CD4-positive, alpha-beta T cell (primary cell): ENCODE results near the gene THG1L. TPM values are rescaled to one million over a fixed set of nuclear protein-coding genes. Genes with fewer than 3 reads are reported as not detected.
A peak's percentile ranks its signal among the peaks of the same experiment; 100 is the strongest.

Experiments used
- ATAC-seq: fragments of 200-7000 bp; cut with Tn5 transposase; one replicate; pipeline ENCODE4 v1.10.0; 2022; ENCODE audit warnings: mild to moderate bottlenecking; ENCODE audit not compliant: poor library complexity
- CTCF ChIA-PET: fragments of 350-600 bp; sonication (Branson Sonifier 250); formaldehyde crosslinking; loops from one replicate; lab custom pipeline; 2021; ENCODE audit warnings: antibody characterized with exemption, inconsistent platforms; lab: Charles Lee
- POLR2A ChIA-PET: fragments of 350-600 bp; sonication (Branson Sonifier 250); formaldehyde crosslinking; loops from one replicate; lab custom pipeline; 2021; ENCODE audit warnings: antibody characterized with exemption, inconsistent platforms; lab: Charles Lee
- DNase-seq, 14 experiments: peaks; one replicate each; pipeline ENCODE4 v3.0.0-alpha.2; 2013 to 2020; ENCODE audit warnings: mixed read lengths in 2 of 14
- H3K27ac ChIP-seq, 2 donors: one replicate each; pipeline versions ENCODE4 v1.5.1 to v1.7.0; 2013; ENCODE audit warnings: low read length in 2 of 2, low read depth in 1 of 2, mild to moderate bottlenecking in 1 of 2
- H3K27me3 ChIP-seq, 2 experiments: 1 replicate in 1 of 2; 2 replicates in 1 of 2; pipeline versions ENCODE4 v1.6.1 to v1.7.0; 2013; ENCODE audit warnings: low read length in 2 of 2, control low read depth in 1 of 2, mild to moderate bottlenecking in 1 of 2, moderate library complexity in 1 of 2; ENCODE audit not compliant: insufficient read depth in 2 of 2, control insufficient read depth in 1 of 2
- H3K36me3 ChIP-seq: one replicate; pipeline ENCODE4 v1.6.1; 2013; ENCODE audit warnings: low read length, control low read depth; ENCODE audit not compliant: insufficient read depth
- H3K4me1 ChIP-seq: one replicate; pipeline ENCODE4 v1.6.1; 2013; ENCODE audit warnings: low read length, control low read depth; ENCODE audit not compliant: insufficient read depth
- H3K4me3 ChIP-seq: one replicate; pipeline ENCODE4 v1.5.1; 2013; ENCODE audit warnings: mild to moderate bottlenecking, low read length, moderate library complexity
- H3K9me3 ChIP-seq, 2 experiments: 1 replicate in 1 of 2; 2 replicates in 1 of 2; pipeline versions ENCODE4 v1.6.1 to v1.7.0; 2013; ENCODE audit warnings: low read length in 2 of 2, mild to moderate bottlenecking in 2 of 2, control low read depth in 1 of 2, moderate library complexity in 1 of 2; ENCODE audit not compliant: control insufficient read depth in 1 of 2, insufficient read depth in 1 of 2
- H3K27ac Mint-ChIP-seq: one replicate; pipeline ENCODE4 v1.8.0; 2020; ENCODE audit warnings: mixed read lengths
- H3K27me3 Mint-ChIP-seq: one replicate; pipeline ENCODE4 v1.8.0; 2021; ENCODE audit warnings: mixed read lengths
- H3K36me3 Mint-ChIP-seq: one replicate; pipeline ENCODE4 v1.8.0; 2021; ENCODE audit warnings: low read depth, mixed read lengths
- H3K4me1 Mint-ChIP-seq: one replicate; pipeline ENCODE4 v1.8.0; 2021; ENCODE audit warnings: low read depth, mixed read lengths
- H3K4me3 Mint-ChIP-seq: one replicate; pipeline ENCODE4 v1.8.0; 2020; ENCODE audit warnings: mild to moderate bottlenecking, mixed read lengths
- H3K9me3 Mint-ChIP-seq: one replicate; pipeline ENCODE4 v1.8.0; 2020; ENCODE audit warnings: mixed read lengths
- CTCF ChIP-seq: fragments of 200-600 bp; IDR thresholded peaks from one replicate; pipeline ENCODE4 v1.8.0; 2022; ENCODE audit warnings: antibody characterized with exemption, mild to moderate bottlenecking
- intact Hi-C, 2 experiments: fragments of 100-400 bp; cut with DNase I in 1 of 2; cut with micrococcal nuclease in 1 of 2; formaldehyde crosslinking; loops; one replicate each; pipeline versions ENCODE4 v1.15.1 to v1.9.0; 2023 to 2025; cut with DNase I, micrococcal nuclease
- total RNA-seq, 174 experiments: library from RNA in 2 of 174; stranded (reverse) in 2 of 174; gene quantifications; one replicate each; pipeline ENCODE4 v1.2.3 and lab custom pipeline; 2021 to 2026

The THG1L gene
- total RNA-seq, 2 experiments from 2014 or later: 4.1 to 4.6 TPM

DNA sequence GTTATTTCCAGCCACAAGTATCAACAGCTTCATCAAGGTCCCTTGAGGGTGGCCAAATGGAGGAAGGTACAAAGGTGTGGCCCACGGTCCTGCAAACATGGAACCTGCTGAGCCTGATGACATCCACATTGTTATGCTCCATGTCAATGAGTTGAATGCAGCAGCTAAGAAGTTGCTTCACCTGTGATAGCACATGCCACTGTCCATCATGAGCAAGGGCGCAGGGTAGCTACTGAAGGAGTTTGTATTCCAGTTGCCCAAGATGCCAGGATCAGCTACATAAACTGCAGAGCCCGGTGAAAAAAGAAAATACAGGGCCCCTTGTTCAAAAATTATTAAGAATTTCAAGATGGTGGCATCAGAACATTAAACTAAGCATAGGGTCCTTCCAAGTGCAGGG lies 36.5 kb downstream of the THG1L start:
- H3K9me3 Mint-ChIP-seq: no peaks in the 10 kb centered on the region
- H3K4me3 ChIP-seq: no peak overlapping the region
- H3K27ac Mint-ChIP-seq: no peak overlapping the region
- no peaks in the 10 kb centered on the region for H3K36me3 ChIP-seq
- no peak for TF ChIP-seq CTCF
- H3K4me1 Mint-ChIP-seq: no peaks in the 10 kb centered on the region
- H3K36me3 Mint-ChIP-seq: no peaks in the 10 kb centered on the region
- peaks cover 5% of the 10 kb centered on the region for H3K27me3 Mint-ChIP-seq
- peaks cover 0 to 6% of the 10 kb centered on the region in 2 experiments for H3K9me3 ChIP-seq
- H3K4me1 ChIP-seq: no peaks in the 10 kb centered on the region
- ChIA-PET CTCF (no interaction called here), POLR2A (no interaction called here)
- intact Hi-C loops: loop anchor here in 1 of 2 experiments (10.0 kb wide), 1 partner anchor 1337 kb away; no protein-coding TSS in a partner anchor
- H3K27ac ChIP-seq: no peak overlapping the region
- H3K4me3 Mint-ChIP-seq: no peak overlapping the region
- ATAC-seq (no peak), DNase-seq (no peak)
- peaks cover 0 to 4% of the 10 kb centered on the region in 2 experiments for H3K27me3 ChIP-seq

DNA sequence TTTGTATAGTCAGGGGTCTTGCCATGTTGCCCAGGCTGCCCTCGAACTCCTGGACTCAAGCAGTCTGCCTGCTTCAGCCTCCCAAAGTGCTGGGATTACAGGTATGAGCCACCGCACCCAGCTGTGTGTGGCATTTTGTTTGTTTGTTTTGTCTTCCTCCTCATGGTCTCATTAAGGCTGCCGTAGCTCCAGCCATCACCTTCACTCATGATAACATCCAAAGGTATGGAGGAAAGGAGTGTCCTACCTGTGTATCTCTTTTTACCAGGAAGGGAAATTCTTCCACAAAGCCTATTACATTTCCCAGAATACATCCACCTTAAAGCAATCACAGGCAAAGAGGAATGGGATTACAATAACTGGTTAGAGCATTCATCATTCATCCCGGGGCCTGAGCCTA lies 39.4 kb downstream of the THG1L start:
- POLR2A ChIA-PET: no interaction called here
- H3K4me3 ChIP-seq: no peak overlapping the region
- H3K9me3 Mint-ChIP-seq: no peaks in the 10 kb centered on the region
- intact Hi-C loops: no loop called here
- H3K36me3 ChIP-seq: no peaks in the 10 kb centered on the region
- peaks cover 5% of the 10 kb centered on the region for H3K27me3 Mint-ChIP-seq
- no peaks in the 10 kb centered on the region for H3K36me3 Mint-ChIP-seq
- H3K9me3 ChIP-seq: peaks cover 0 to 6% of the 10 kb centered on the region in 2 experiments
- no peaks in the 10 kb centered on the region for H3K4me1 Mint-ChIP-seq
- H3K27ac Mint-ChIP-seq: no peak overlapping the region
- CTCF ChIA-PET: no interaction called here
- H3K27me3 ChIP-seq: peaks cover 0 to 4% of the 10 kb centered on the region in 2 experiments
- no peak for TF ChIP-seq CTCF
- ATAC-seq: no peak
- no peak for DNase-seq
- no peaks in the 10 kb centered on the region for H3K4me1 ChIP-seq
- no peak overlapping the region for H3K27ac ChIP-seq
- no peak overlapping the region for H3K4me3 Mint-ChIP-seq

DNA sequence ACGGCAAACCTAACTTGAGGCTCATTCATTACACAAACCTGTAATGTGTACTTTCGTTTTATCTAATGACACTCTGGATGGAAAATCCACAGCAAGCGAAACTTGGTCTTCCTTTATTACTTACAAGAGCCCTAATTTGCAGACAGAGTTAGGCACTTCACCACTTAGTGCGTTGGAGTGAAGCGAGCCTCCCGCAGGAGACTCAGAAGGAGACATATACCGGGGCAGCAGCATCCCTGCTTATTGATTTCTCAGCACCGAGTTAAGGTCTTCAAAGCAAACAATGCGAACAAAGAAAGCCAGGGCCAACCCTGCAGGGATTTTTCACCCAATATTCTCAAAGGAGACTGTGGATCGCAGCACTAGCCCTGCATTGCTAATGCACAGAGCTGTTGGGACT lies 40.9 kb downstream of the THG1L start:
- DNase-seq (no peak), ATAC-seq (no peak)
- Mint-ChIP-seq H3K9me3 (no peaks in the 10 kb centered on the region), H3K4me1 (no peaks in the 10 kb centered on the region), H3K27me3 (peaks cover 5% of the 10 kb centered on the region), H3K27ac (no peak overlapping the region), H3K36me3 (no peaks in the 10 kb centered on the region), H3K4me3 (peak overlapping the region; percentile 54)
- Histone ChIP-seq H3K4me1 (no peaks in the 10 kb centered on the region), H3K36me3 (no peaks in the 10 kb centered on the region), H3K27me3 (peaks cover 0 to 4% of the 10 kb centered on the region in 2 experiments), H3K27ac (no peak overlapping the region), H3K9me3 (peaks cover 0 to 6% of the 10 kb centered on the region in 2 experiments), H3K4me3 (no peak overlapping the region)
- ChIA-PET POLR2A (no interaction called here), CTCF (no interaction called here)
- intact Hi-C loops: no loop called here
- no peak for TF ChIP-seq CTCF
